ENCODE measurements around the gene TXLNB.

Gene TXLNB

GRCh38 chr6:139270249-139270648 lies 21.5 kb downstream of the TXLNB start:
- TF ChIP-seq CTCF (conservative IDR thresholded peaks at IDR 0.05; ENCODE audit: low read depth), result no peak
- H3K27ac ChIP-seq, result no peak overlapping the region
- CTCF ChIA-PET, result no interaction called here
- DNase-seq (ENCODE audit: low spot score), result no peak
- POLR2A ChIA-PET (ENCODE audit: low non-redundant PET), result no interaction called here

GRCh38 chr6:139265512-139266190 lies 26.1 kb downstream of the TXLNB start:
- no peak overlapping the region for H3K27ac ChIP-seq
- ChIA-PET POLR2A (ENCODE audit: low non-redundant PET) (no interaction called here), CTCF (interaction anchor here (0.6 kb wide), 1 partner anchor 81 kb away, joined by 4 read pairs; no protein-coding TSS in a partner anchor)
- no peak for DNase-seq (ENCODE audit: low spot score)
- no peak for TF ChIP-seq CTCF (conservative IDR thresholded peaks at IDR 0.05; ENCODE audit: low read depth)

GRCh38 chr6:139262519-139263300 lies 29.1 kb downstream of the TXLNB start:
- no peak for DNase-seq (ENCODE audit: low spot score)
- ChIA-PET POLR2A (ENCODE audit: low non-redundant PET) (no interaction called here), CTCF (no interaction called here)
- no peak for TF ChIP-seq CTCF (conservative IDR thresholded peaks at IDR 0.05; ENCODE audit: low read depth)
- no peak overlapping the region for H3K27ac ChIP-seq

- no peak for TF ChIP-seq CTCF (conservative IDR thresholded peaks at IDR 0.05; ENCODE audit: low read depth)
- POLR2A ChIA-PET (ENCODE audit: low non-redundant PET), result no interaction called here
- H3K27ac ChIP-seq, result no peak overlapping the region
- no peak for DNase-seq (ENCODE audit: low spot score)
- CTCF ChIA-PET, result no interaction called here
These were observed 33.9 kb downstream of the TXLNB start for GRCh38 chr6:139257821-139258398.

- TF ChIP-seq CTCF (conservative IDR thresholded peaks at IDR 0.05; ENCODE audit: low read depth), result no peak
- H3K27ac ChIP-seq, result no peak overlapping the region
- ChIA-PET POLR2A (ENCODE audit: low non-redundant PET) (no interaction called here), CTCF (no interaction called here)
- DNase-seq (ENCODE audit: low spot score), result no peak
These were observed 34.5 kb downstream of the TXLNB start for GRCh38 chr6:139257291-139257690.

GRCh38 chr6:139256087-139256486 lies 35.7 kb downstream of the TXLNB start:
- CTCF ChIA-PET, result no interaction called here

More at GRCh38 chr6:139256087-139256486, 35.7 kb downstream of the TXLNB start:
- no peak for TF ChIP-seq CTCF (conservative IDR thresholded peaks at IDR 0.05; ENCODE audit: low read depth)
- H3K27ac ChIP-seq, result no peak overlapping the region
- POLR2A ChIA-PET (ENCODE audit: low non-redundant PET), result no interaction called here
- no peak for DNase-seq (ENCODE audit: low spot score)

Data from RWPE1 (cell line).